HEK293 (cell line): ENCODE results near the gene LYPD5.

Source experiments
- KLF1 ChIP-seq: fragments of 450-650 bp; formaldehyde crosslinking; IDR thresholded peaks from 2 replicates; pipeline ENCODE4 v1.5.1; 2016; ENCODE audit warnings: missing biosample characterization, missing genetic modification characterization
- KLF16 ChIP-seq: fragments of 450-650 bp; formaldehyde crosslinking; IDR thresholded peaks from 2 replicates; pipeline ENCODE4 v1.5.1; 2017; ENCODE audit warnings: missing biosample characterization, missing genetic modification characterization
- KLF8 ChIP-seq: fragments of 450-650 bp; formaldehyde crosslinking; IDR thresholded peaks from 2 replicates; pipeline ENCODE4 v1.5.1; 2016; ENCODE audit warnings: missing biosample characterization, missing genetic modification characterization
- YY2 ChIP-seq: fragments of 450-650 bp; formaldehyde crosslinking; IDR thresholded peaks from 2 replicates; pipeline ENCODE4 v1.5.1; 2016; ENCODE audit warnings: missing biosample characterization, missing genetic modification characterization
- ZBTB17 ChIP-seq: fragments of 450-650 bp; formaldehyde crosslinking; IDR thresholded peaks from 2 replicates; pipeline ENCODE4 v1.5.1; 2016; ENCODE audit warnings: missing biosample characterization, missing genetic modification characterization
- ZNF112 ChIP-seq: fragments of 450-650 bp; formaldehyde crosslinking; IDR thresholded peaks from 2 replicates; pipeline ENCODE4 v1.5.0; 2017; ENCODE audit warnings: missing biosample characterization, missing genetic modification characterization
- ZNF138 ChIP-seq: fragments of 450-650 bp; formaldehyde crosslinking; IDR thresholded peaks from 2 replicates; pipeline ENCODE4 v1.5.1; 2016; ENCODE audit warnings: missing biosample characterization, missing genetic modification characterization, borderline replicate concordance
- ZNF155 ChIP-seq: fragments of 450-650 bp; formaldehyde crosslinking; IDR thresholded peaks from 2 replicates; pipeline ENCODE4 v1.5.1; 2016; ENCODE audit warnings: missing biosample characterization, missing genetic modification characterization
- ZNF2 ChIP-seq: fragments of 450-650 bp; formaldehyde crosslinking; IDR thresholded peaks from 2 replicates; pipeline ENCODE4 v1.5.1; 2016; ENCODE audit warnings: missing biosample characterization, missing genetic modification characterization
- ZNF202 ChIP-seq: fragments of 450-650 bp; formaldehyde crosslinking; IDR thresholded peaks from 2 replicates; pipeline ENCODE4 v1.5.1; 2016; ENCODE audit warnings: missing biosample characterization, missing genetic modification characterization, borderline replicate concordance
- ZNF214 ChIP-seq: fragments of 450-650 bp; formaldehyde crosslinking; IDR thresholded peaks from 2 replicates; pipeline ENCODE4 v1.5.1; 2017; ENCODE audit warnings: missing biosample characterization, mild to moderate bottlenecking, missing genetic modification characterization, borderline replicate concordance
- ZNF292 ChIP-seq: fragments of 450-650 bp; formaldehyde crosslinking; IDR thresholded peaks from 2 replicates; pipeline ENCODE4 v1.5.1; 2016; ENCODE audit warnings: low read depth, missing biosample characterization, missing genetic modification characterization, borderline replicate concordance
- ZNF37A ChIP-seq: fragments of 450-650 bp; IDR thresholded peaks from 2 replicates; pipeline ENCODE4 v1.5.1; 2018; ENCODE audit warnings: missing biosample characterization, missing genetic modification characterization
- ZNF48 ChIP-seq: fragments of 450-650 bp; formaldehyde crosslinking; IDR thresholded peaks from 2 replicates; pipeline ENCODE4 v1.5.1; 2016; ENCODE audit warnings: missing biosample characterization, missing genetic modification characterization
- ZNF521 ChIP-seq: fragments of 450-650 bp; formaldehyde crosslinking; IDR thresholded peaks from 2 replicates; pipeline ENCODE4 v1.5.1; 2017; ENCODE audit warnings: missing biosample characterization, mild to moderate bottlenecking, missing genetic modification characterization
- ZNF529 ChIP-seq: fragments of 450-650 bp; formaldehyde crosslinking; IDR thresholded peaks from 2 replicates; pipeline ENCODE4 v1.5.1; 2017; ENCODE audit warnings: missing genetic modification characterization, missing biosample characterization; ENCODE audit not compliant: insufficient replicate concordance
- ZNF530 ChIP-seq: fragments of 450-650 bp; formaldehyde crosslinking; IDR thresholded peaks from 2 replicates; pipeline ENCODE4 v1.5.1; 2016; ENCODE audit warnings: low read depth, missing biosample characterization, missing genetic modification characterization
- ZNF585B ChIP-seq: fragments of 450-650 bp; formaldehyde crosslinking; IDR thresholded peaks from 2 replicates; pipeline ENCODE4 v1.5.1; 2016; ENCODE audit warnings: missing biosample characterization, missing genetic modification characterization
- ZNF837 ChIP-seq: fragments of 450-650 bp; formaldehyde crosslinking; IDR thresholded peaks from 2 replicates; pipeline ENCODE4 v1.5.1; 2016; ENCODE audit warnings: missing biosample characterization, missing genetic modification characterization
- TF ChIP-seq, protein P1 (sequence below): fragments of 450-650 bp; formaldehyde crosslinking; IDR thresholded peaks from 2 replicates; pipeline ENCODE4 v1.5.1; 2016; ENCODE audit warnings: missing biosample characterization, missing genetic modification characterization
- TF ChIP-seq, protein P2 (sequence below): fragments of 450-650 bp; formaldehyde crosslinking; IDR thresholded peaks from 2 replicates; pipeline ENCODE4 v1.5.1; 2016; ENCODE audit warnings: missing biosample characterization, missing genetic modification characterization, borderline replicate concordance
- TF ChIP-seq, protein P3 (sequence below): fragments of 450-650 bp; formaldehyde crosslinking; IDR thresholded peaks from 2 replicates; pipeline ENCODE4 v1.5.1; 2017; ENCODE audit warnings: missing biosample characterization, missing genetic modification characterization
- TF ChIP-seq, protein P4 (sequence below): fragments of 450-650 bp; formaldehyde crosslinking; IDR thresholded peaks from 2 replicates; pipeline ENCODE4 v1.5.1; 2016; ENCODE audit warnings: missing biosample characterization, missing genetic modification characterization, borderline replicate concordance
- TF ChIP-seq, protein P5 (sequence below): fragments of 450-650 bp; formaldehyde crosslinking; IDR thresholded peaks from 2 replicates; pipeline ENCODE4 v1.5.1; 2017; ENCODE audit warnings: missing biosample characterization, missing genetic modification characterization

LYPD5 gene

DNA sequence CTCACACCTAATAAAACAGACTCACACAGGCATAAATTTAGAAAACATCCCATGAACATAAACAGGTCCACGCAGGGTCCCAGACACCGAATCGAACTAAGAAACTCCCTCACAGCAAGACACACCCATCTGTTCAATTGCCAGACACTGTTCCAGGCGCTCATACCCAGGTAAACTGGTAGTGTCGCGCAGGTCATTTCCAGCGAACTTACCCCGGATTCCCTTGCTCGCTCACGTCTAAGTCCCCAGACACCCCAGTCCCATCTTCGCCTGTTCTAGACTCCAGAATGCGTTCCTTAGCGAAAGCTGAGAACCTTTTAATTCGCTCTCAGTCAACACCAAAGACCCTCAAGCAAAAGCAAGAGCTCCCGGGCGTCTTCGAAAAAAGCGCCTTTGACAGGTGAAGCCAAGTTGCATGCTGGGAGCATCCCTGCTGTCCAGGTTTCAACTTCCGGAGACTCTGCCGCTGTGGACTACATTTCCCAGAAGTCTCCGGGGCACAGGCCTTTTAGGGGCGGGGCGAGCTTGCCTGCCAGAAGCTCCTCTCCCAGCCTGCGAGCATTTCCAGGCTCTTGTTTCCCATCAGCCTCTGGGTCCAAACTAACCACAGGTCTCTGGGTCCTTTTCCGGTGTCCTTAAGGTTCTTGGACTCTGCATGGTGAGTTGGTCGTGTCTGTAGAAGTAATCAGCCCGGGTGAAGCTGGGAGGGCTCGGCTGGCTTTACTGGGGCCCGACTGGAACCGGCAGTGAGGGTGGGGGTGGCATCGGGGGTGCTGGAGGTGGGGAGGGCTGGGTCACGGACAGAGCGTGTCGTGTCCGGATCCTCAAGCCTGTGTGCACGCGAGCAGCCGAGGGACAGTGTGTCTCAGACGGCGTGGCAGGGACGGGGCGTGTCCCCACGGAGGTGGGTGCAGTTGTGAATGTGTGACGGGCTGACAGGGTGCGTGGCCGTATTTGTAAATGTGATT is 24.8 kb upstream of the LYPD5 start, which contains the start of gene ZNF283 (continued):
- TF ChIP-seq ZNF529 (tag by site-specific recombination) (no peak), ZNF2 (tag by site-specific recombination) (peak; percentile 68), YY2 (tag by site-specific recombination) (no peak), ZNF112 (no peak), KLF8 (tag by site-specific recombination) (peak; percentile 38; the same call in 1 of the 2 replicates), ZBTB17 (peak; percentile 96), ZNF214 (no peak; the same call in 1 of the 2 replicates), ZNF37A (tag by site-specific recombination) (no peak), ZNF521 (tag by site-specific recombination) (no peak), ZNF585B (no peak; the same call in 1 of the 2 replicates), ZNF138 (tag by site-specific recombination) (no peak), ZNF530 (no peak), ZNF292 (tag by site-specific recombination) (no peak), ZNF155 (tag by site-specific recombination) (0 out of 2 replicates have a peak, but pooled peaks have one; percentile 36), ZNF202 (tag by site-specific recombination) (no peak), ZNF48 (tag by site-specific recombination) (no peak), KLF16 (tag by site-specific recombination) (peak; percentile 57), ZNF837 (tag by site-specific recombination) (no peak), KLF1 (tag by site-specific recombination) (no peak)
- TF ChIP-seq, protein P1, sequence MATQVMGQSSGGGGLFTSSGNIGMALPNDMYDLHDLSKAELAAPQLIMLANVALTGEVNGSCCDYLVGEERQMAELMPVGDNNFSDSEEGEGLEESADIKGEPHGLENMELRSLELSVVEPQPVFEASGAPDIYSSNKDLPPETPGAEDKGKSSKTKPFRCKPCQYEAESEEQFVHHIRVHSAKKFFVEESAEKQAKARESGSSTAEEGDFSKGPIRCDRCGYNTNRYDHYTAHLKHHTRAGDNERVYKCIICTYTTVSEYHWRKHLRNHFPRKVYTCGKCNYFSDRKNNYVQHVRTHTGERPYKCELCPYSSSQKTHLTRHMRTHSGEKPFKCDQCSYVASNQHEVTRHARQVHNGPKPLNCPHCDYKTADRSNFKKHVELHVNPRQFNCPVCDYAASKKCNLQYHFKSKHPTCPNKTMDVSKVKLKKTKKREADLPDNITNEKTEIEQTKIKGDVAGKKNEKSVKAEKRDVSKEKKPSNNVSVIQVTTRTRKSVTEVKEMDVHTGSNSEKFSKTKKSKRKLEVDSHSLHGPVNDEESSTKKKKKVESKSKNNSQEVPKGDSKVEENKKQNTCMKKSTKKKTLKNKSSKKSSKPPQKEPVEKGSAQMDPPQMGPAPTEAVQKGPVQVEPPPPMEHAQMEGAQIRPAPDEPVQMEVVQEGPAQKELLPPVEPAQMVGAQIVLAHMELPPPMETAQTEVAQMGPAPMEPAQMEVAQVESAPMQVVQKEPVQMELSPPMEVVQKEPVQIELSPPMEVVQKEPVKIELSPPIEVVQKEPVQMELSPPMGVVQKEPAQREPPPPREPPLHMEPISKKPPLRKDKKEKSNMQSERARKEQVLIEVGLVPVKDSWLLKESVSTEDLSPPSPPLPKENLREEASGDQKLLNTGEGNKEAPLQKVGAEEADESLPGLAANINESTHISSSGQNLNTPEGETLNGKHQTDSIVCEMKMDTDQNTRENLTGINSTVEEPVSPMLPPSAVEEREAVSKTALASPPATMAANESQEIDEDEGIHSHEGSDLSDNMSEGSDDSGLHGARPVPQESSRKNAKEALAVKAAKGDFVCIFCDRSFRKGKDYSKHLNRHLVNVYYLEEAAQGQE (tag by site-specific recombination): peak; percentile 49
- TF ChIP-seq, protein P2, sequence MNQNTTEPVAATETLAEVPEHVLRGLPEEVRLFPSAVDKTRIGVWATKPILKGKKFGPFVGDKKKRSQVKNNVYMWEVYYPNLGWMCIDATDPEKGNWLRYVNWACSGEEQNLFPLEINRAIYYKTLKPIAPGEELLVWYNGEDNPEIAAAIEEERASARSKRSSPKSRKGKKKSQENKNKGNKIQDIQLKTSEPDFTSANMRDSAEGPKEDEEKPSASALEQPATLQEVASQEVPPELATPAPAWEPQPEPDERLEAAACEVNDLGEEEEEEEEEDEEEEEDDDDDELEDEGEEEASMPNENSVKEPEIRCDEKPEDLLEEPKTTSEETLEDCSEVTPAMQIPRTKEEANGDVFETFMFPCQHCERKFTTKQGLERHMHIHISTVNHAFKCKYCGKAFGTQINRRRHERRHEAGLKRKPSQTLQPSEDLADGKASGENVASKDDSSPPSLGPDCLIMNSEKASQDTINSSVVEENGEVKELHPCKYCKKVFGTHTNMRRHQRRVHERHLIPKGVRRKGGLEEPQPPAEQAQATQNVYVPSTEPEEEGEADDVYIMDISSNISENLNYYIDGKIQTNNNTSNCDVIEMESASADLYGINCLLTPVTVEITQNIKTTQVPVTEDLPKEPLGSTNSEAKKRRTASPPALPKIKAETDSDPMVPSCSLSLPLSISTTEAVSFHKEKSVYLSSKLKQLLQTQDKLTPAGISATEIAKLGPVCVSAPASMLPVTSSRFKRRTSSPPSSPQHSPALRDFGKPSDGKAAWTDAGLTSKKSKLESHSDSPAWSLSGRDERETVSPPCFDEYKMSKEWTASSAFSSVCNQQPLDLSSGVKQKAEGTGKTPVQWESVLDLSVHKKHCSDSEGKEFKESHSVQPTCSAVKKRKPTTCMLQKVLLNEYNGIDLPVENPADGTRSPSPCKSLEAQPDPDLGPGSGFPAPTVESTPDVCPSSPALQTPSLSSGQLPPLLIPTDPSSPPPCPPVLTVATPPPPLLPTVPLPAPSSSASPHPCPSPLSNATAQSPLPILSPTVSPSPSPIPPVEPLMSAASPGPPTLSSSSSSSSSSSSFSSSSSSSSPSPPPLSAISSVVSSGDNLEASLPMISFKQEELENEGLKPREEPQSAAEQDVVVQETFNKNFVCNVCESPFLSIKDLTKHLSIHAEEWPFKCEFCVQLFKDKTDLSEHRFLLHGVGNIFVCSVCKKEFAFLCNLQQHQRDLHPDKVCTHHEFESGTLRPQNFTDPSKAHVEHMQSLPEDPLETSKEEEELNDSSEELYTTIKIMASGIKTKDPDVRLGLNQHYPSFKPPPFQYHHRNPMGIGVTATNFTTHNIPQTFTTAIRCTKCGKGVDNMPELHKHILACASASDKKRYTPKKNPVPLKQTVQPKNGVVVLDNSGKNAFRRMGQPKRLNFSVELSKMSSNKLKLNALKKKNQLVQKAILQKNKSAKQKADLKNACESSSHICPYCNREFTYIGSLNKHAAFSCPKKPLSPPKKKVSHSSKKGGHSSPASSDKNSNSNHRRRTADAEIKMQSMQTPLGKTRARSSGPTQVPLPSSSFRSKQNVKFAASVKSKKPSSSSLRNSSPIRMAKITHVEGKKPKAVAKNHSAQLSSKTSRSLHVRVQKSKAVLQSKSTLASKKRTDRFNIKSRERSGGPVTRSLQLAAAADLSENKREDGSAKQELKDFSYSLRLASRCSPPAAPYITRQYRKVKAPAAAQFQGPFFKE (tag by site-specific recombination): no peak
- TF ChIP-seq, protein P3, sequence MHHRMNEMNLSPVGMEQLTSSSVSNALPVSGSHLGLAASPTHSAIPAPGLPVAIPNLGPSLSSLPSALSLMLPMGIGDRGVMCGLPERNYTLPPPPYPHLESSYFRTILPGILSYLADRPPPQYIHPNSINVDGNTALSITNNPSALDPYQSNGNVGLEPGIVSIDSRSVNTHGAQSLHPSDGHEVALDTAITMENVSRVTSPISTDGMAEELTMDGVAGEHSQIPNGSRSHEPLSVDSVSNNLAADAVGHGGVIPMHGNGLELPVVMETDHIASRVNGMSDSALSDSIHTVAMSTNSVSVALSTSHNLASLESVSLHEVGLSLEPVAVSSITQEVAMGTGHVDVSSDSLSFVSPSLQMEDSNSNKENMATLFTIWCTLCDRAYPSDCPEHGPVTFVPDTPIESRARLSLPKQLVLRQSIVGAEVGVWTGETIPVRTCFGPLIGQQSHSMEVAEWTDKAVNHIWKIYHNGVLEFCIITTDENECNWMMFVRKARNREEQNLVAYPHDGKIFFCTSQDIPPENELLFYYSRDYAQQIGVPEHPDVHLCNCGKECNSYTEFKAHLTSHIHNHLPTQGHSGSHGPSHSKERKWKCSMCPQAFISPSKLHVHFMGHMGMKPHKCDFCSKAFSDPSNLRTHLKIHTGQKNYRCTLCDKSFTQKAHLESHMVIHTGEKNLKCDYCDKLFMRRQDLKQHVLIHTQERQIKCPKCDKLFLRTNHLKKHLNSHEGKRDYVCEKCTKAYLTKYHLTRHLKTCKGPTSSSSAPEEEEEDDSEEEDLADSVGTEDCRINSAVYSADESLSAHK (tag by site-specific recombination): no peak; the same call in 1 of the 2 replicates
- TF ChIP-seq, protein P4, sequence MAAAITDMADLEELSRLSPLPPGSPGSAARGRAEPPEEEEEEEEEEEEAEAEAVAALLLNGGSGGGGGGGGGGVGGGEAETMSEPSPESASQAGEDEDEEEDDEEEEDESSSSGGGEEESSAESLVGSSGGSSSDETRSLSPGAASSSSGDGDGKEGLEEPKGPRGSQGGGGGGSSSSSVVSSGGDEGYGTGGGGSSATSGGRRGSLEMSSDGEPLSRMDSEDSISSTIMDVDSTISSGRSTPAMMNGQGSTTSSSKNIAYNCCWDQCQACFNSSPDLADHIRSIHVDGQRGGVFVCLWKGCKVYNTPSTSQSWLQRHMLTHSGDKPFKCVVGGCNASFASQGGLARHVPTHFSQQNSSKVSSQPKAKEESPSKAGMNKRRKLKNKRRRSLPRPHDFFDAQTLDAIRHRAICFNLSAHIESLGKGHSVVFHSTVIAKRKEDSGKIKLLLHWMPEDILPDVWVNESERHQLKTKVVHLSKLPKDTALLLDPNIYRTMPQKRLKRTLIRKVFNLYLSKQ (tag by site-specific recombination): peak; percentile 57; the same call in 1 of the 2 replicates
- TF ChIP-seq, protein P5, sequence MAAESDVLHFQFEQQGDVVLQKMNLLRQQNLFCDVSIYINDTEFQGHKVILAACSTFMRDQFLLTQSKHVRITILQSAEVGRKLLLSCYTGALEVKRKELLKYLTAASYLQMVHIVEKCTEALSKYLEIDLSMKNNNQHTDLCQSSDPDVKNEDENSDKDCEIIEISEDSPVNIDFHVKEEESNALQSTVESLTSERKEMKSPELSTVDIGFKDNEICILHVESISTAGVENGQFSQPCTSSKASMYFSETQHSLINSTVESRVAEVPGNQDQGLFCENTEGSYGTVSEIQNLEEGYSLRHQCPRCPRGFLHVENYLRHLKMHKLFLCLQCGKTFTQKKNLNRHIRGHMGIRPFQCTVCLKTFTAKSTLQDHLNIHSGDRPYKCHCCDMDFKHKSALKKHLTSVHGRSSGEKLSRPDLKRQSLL: 0 out of 2 replicates have a peak, but pooled peaks have one; percentile 20
